HL-60/S4 (cell line): ENCODE measurements around the gene TBRG4.

Experiments used
- in situ Hi-C: fragments of 300-500 bp; cut with MboI; formaldehyde crosslinking; loops from 2 replicates; pipeline ENCODE4 v1.14.3; 2022; ENCODE audit warnings: low sequenced_read_pairs

Gene TBRG4

DNA sequence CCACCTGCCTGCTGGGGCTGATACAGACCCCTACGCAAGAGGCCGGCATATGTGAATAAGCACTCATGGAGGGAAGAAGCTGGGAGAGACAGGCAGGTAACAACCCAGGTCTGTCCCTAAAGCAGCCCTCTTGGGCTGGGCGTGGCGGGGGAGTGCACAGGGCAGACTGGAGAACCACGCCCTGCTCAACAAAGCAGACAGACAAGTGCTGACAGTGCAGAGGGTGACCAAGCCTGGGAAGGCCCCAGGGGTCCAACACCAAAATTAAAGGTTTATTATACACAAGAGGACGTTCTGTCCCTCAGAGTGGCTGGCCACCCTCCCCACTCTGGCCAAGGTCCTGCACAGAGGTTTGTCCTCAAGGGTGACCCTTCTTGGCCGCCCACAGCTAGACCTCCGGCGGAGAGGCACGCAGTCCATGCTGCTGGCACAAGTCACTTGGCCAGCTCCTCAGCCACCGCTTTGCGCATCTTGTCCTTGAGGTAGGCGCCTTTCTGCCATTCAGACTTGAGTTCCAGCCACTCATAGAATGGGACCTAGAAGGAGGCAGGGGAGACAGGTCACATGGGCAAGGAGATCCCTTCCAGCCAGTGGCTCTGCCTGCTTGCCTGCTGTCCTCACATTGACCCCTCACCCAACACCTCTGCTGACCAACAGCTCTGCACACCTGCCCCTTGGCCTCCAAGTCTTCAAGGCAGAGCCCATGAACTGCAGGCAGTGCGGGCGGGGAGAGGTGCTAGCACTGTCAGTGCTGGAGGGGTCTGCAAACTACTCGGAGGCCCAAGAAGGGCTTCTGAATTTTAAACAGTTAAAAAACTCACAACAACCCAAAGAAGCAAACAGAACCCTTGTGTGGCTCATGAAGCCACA is 11.4 kb downstream of the TBRG4 start:
- in situ Hi-C loops = no loop called here

GRCh38 chr7:45098983-45099839 is 12.3 kb downstream of the TBRG4 start:
- in situ Hi-C loops = no loop called here

DNA sequence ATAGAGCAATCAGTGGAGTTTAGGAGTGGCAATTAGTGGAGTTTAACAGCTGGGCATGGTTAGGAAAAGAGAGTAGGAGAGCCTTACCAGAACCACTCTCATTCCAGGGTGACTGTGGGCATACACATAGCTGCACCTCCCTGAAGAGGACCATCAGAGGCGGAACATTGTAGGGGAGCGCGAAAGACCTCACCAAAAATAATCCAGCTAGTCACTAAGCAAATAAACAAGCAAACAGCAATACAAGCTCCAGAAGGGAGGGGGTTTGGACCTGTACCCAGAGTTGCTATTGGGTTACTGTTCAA is 18.6 kb downstream of the TBRG4 start:
- in situ Hi-C loops = no loop called here

DNA sequence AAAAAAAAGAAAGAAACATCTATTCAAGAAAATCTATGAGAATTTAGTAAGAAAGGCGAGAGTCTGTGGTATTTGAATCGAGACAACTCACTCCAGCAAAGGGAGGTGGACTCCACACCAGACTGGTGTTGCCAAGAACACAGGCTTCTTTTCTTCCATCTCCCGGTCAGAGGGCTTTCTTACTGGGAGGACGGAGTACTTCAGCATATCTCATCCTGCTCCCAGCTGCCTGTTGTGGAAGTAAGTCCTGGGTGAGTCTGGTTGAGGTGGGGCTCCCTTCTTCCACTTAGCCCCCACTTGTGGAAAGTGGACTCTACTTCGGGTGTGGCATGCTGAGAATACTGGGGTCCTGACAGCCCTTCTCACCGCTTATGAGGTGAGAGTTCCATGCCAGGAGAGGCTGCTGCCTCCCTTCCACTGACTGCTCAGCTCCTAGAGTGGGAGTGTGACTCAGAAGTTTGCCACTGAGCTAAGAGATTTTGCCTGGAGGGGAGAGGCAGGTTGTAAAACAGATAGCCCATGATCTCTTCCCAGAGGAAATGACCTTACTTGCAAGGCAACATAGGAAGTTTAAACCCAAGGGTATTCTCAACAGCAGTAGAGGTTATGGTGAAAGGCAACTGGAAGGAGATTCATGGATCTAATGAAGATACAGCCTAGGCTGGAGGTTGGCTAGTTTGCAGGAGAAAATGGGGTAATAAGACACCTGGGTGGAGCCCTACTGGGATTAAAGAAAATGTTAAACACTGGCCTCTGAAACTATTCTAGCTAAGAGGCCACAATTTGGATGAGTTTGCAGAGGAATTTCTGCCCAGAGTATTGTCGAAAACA is 19.2 kb downstream of the TBRG4 start:
- in situ Hi-C loops = no loop called here

- in situ Hi-C loops = no loop called here
Observed at GRCh38 chr7:45089341-45089891, 22.1 kb downstream of the TBRG4 start.

DNA sequence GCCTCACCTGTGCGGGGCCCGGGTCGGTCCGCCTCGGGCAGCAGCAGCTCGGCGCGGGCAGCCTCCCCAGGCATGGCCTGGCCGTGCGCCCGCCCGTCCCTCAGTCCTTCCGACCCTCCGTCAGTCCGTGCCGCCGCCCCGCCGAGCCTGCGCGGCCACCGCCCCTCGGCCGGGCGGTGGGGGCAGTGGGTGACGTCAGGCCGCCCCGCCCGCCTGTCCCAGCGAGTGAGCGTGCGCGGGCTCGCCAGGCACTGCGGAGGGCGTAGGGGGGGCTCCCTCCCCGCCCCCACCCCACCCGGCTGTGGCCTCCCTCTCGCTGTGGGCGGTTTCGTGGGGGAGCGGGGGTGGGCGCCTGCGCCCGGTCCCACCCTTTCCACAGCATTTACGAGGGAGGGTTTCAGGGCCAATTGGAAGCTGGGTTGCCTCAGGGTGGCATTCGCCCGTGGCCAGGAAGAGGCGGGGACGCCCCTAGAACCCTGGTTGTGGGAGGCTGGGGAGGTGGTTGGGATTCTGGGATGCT is 22.6 kb downstream of the TBRG4 start, which contains the start of gene NACAD:
NACAD (minus strand) TSS at position 149 of the 520 bp plus-strand sequence; CDS start at position 74, 75 bp downstream.
- in situ Hi-C loops = no loop called here

- in situ Hi-C loops = no loop called here
Observed at GRCh38 chr7:45088146-45088701, 23.3 kb downstream of the TBRG4 start.

DNA sequence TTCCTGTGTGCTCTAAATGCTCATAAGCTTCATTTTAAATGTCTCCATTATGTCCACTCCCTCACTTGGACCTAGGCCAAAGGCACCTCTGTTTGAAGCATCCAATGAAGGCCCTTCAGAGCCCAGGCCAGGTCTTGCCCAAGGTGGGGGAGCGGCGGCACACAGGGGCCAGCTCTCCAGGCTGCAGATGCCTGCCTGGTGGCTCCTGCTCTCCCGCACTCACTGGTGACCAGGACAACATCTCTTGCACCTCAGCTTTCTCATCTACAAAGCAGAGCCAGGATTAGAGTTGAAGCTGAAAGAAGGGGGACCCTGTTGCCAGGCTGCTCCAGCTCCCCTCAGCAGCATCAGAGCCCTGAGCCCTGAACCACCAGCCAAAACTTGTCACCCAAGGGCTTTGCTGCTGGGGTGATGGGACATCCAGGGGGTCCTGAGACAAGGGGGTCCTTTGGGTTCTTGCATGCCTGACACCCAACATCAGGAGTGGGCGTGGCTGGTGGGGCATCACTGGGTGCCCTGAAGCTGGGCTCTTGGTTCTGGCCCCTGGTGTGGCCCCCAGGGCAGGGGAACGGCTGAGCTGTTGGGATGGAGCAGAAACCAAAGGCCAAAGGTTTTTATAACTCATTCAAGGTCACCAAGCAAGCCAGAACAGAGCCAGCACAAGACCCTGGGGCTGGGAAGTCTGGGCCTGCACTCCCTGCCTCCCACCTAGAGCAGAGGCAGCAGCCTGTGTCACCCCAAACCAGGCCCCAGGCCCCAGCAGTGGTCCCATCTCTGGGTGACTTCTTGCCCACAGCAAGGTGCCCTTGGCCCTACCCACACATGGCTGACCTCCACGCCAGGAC is 24.0 kb downstream of the TBRG4 start:
- in situ Hi-C loops = no loop called here

- in situ Hi-C loops = no loop called here
Observed at GRCh38 chr7:45086331-45087065, 25.0 kb downstream of the TBRG4 start.

- in situ Hi-C loops = no loop called here
Observed at GRCh38 chr7:45085619-45086200, 25.8 kb downstream of the TBRG4 start.

GRCh38 chr7:45084901-45085618 is 26.4 kb downstream of the TBRG4 start:
- in situ Hi-C loops = no loop called here

DNA sequence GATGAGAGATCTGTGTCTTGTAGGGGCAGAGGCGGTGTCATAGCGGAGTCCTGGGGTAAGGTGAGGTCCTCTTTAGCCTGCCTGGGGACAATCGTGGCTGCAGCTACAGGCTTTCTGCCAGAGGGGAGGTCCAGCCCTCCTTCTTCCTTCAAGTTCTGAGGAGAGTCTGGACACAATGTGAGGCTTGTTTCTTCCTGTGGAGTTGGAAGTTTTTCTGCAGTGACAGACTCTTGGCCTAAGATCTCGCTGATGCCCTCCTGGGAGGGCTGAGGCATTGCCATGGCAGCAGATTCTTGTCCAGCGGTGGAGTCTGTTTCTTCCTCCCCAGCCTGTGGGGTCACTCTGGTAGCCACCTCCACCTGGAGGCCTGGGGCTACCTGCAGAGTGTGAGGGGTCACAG is 27.2 kb downstream of the TBRG4 start:
- in situ Hi-C loops = no loop called here

DNA sequence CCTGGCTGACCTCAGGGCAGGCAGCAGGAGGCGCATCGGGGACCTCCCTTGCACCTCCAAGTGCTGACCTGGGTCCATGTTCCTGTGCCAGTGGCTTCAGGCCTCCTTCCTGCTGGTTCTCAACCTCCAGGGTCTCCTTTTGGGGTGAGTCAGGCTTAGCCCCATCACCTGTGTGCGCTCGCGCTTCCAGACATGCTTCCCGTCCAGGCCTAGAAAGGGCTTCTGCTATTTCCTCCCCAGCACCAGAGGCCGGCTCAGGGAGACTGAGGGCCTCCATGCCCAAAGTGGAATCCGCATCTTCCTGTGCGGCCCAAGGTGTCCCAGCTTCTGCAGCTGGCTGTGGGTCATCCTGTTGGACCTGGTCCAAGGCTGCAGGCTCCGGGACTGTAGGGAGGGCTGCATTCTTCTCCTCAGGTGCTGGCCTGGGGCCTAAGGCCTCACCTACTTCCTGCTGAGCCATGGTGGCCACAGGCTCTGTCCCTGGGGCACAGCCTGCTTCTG is 28.6 kb downstream of the TBRG4 start:
- in situ Hi-C loops = no loop called here

GRCh38 chr7:45082031-45082830 is 29.3 kb downstream of the TBRG4 start:
- in situ Hi-C loops = no loop called here

DNA sequence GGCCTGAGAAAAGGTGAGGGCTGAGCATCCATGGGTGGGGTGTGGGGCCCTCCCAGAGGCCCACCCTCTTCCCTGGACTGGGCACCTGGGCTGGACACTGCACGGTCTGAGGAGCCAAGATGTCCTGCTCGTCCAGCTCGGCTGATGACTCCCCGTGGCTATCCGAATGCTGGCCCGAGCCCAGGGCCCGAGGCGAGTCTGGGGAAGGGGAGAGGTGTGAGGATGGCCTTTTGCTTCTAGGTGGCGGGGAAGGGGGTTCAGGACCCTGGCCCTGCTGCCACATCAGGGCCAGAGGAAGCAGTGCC is 29.9 kb downstream of the TBRG4 start:
- in situ Hi-C loops = no loop called here

- in situ Hi-C loops = no loop called here
Observed at GRCh38 chr7:45080958-45081669, 30.4 kb downstream of the TBRG4 start.
